ENCODE results near the gene SLC12A8. TPM values are rescaled to one million over a fixed set of nuclear protein-coding genes. Genes with fewer than 3 reads are reported as not detected.

SLC12A8 gene
- total and polyA plus RNA-seq, 2 donors (not counting 1 experiment from before 2014, with no cell fraction given): 15.1 to 19.5 TPM

- Histone ChIP-seq H3K4me3 (replicated peaks in 1 of 4; ENCODE audit: control extremely low read depth in 1 of 4, insufficient read depth in 1 of 4, low read depth in 3 of 4, low read length in 4 of 4) (peak overlapping the region; percentile 65 to 97 (median 84)), H3K9me3 (ENCODE audit: control insufficient read depth, insufficient read depth, low read depth, low read length) (no peaks in the 10 kb centered on the region), H3K9ac (ENCODE audit: insufficient read depth, low read length) (peak overlapping the region; percentile 85), H3K4me1 (ENCODE audit: control insufficient read depth, extremely low read depth, insufficient read depth, low read length) (peaks cover 27% of the 10 kb centered on the region), H3K36me3 (ENCODE audit: control insufficient read depth, insufficient read depth, low read length) (peaks cover 2% of the 10 kb centered on the region), H2AFZ (ENCODE audit: low read length) (no peak overlapping the region), H3K27ac (ENCODE audit: insufficient read depth, low read length) (peak overlapping the region; percentile 87), H4K20me1 (ENCODE audit: control insufficient read depth, extremely low read depth, insufficient read depth, low read length) (no peaks in the 10 kb centered on the region), H3K27me3 (ENCODE audit: control insufficient read depth, insufficient read depth, low read length) (no peaks in the 10 kb centered on the region), H3K4me2 (ENCODE audit: extremely low read depth, insufficient read depth, low read length) (peak overlapping the region; percentile 92), H3K79me2 (ENCODE audit: control insufficient read depth, insufficient read depth, low read length) (peaks cover 50% of the 10 kb centered on the region)
- DNase-seq (ENCODE audit: low read depth in 2 of 2): peak; percentile 53 to 80
- TF ChIP-seq CTCF (conservative IDR thresholded peaks at IDR 0.05 in 1 of 2, IDR thresholded peaks at IDR 0.05 in 1 of 2; ENCODE audit: low read depth in 1 of 2, low read length in 2 of 2) (peak; percentile 17 to 25), EZH2 (IDR thresholded peaks at IDR 0.05; ENCODE audit: low read length, missing control alignments) (no peak)
Measured at GRCh38 chr3:125054449-125055329, 157.9 kb downstream of the SLC12A8 start.

- no peak for DNase-seq (ENCODE audit: low read depth in 2 of 2)
- Histone ChIP-seq H3K36me3 (ENCODE audit: control insufficient read depth, insufficient read depth, low read length) (peaks cover 2% of the 10 kb centered on the region), H4K20me1 (ENCODE audit: control insufficient read depth, extremely low read depth, insufficient read depth, low read length) (no peaks in the 10 kb centered on the region), H3K4me2 (ENCODE audit: extremely low read depth, insufficient read depth, low read length) (peak overlapping the region; percentile 92), H3K9ac (ENCODE audit: insufficient read depth, low read length) (peak overlapping the region; percentile 85), H3K27ac (ENCODE audit: insufficient read depth, low read length) (peak overlapping the region; percentile 87), H3K79me2 (ENCODE audit: control insufficient read depth, insufficient read depth, low read length) (peaks cover 56% of the 10 kb centered on the region), H3K27me3 (ENCODE audit: control insufficient read depth, insufficient read depth, low read length) (no peaks in the 10 kb centered on the region), H3K9me3 (ENCODE audit: control insufficient read depth, insufficient read depth, low read depth, low read length) (no peaks in the 10 kb centered on the region), H3K4me3 (replicated peaks in 1 of 4; ENCODE audit: control extremely low read depth in 1 of 4, insufficient read depth in 1 of 4, low read depth in 3 of 4, low read length in 4 of 4) (peak overlapping the region; percentile 65 to 97 (median 84)), H3K4me1 (ENCODE audit: control insufficient read depth, extremely low read depth, insufficient read depth, low read length) (peaks cover 27% of the 10 kb centered on the region), H2AFZ (ENCODE audit: low read length) (no peak overlapping the region)
- TF ChIP-seq CTCF (conservative IDR thresholded peaks at IDR 0.05 in 1 of 2, IDR thresholded peaks at IDR 0.05 in 1 of 2; ENCODE audit: low read depth in 1 of 2, low read length in 2 of 2) (no peak), EZH2 (IDR thresholded peaks at IDR 0.05; ENCODE audit: low read length, missing control alignments) (no peak)
Measured at GRCh38 chr3:125054062-125054448, 158.5 kb downstream of the SLC12A8 start.

- Histone ChIP-seq H3K9ac (ENCODE audit: insufficient read depth, low read length) (peak overlapping the region; percentile 85), H3K4me3 (replicated peaks in 1 of 4; ENCODE audit: control extremely low read depth in 1 of 4, insufficient read depth in 1 of 4, low read depth in 3 of 4, low read length in 4 of 4) (peak overlapping the region; percentile 65 to 97 (median 84)), H3K9me3 (ENCODE audit: control insufficient read depth, insufficient read depth, low read depth, low read length) (no peaks in the 10 kb centered on the region), H4K20me1 (ENCODE audit: control insufficient read depth, extremely low read depth, insufficient read depth, low read length) (no peaks in the 10 kb centered on the region), H3K27me3 (ENCODE audit: control insufficient read depth, insufficient read depth, low read length) (no peaks in the 10 kb centered on the region), H3K79me2 (ENCODE audit: control insufficient read depth, insufficient read depth, low read length) (peaks cover 64% of the 10 kb centered on the region), H3K36me3 (ENCODE audit: control insufficient read depth, insufficient read depth, low read length) (peaks cover 2% of the 10 kb centered on the region), H2AFZ (ENCODE audit: low read length) (no peak overlapping the region), H3K4me1 (ENCODE audit: control insufficient read depth, extremely low read depth, insufficient read depth, low read length) (peaks cover 27% of the 10 kb centered on the region), H3K4me2 (ENCODE audit: extremely low read depth, insufficient read depth, low read length) (peak overlapping the region; percentile 92), H3K27ac (ENCODE audit: insufficient read depth, low read length) (peak overlapping the region; percentile 87)
- no peak for DNase-seq (ENCODE audit: low read depth in 2 of 2)
- TF ChIP-seq EZH2 (IDR thresholded peaks at IDR 0.05; ENCODE audit: low read length, missing control alignments) (no peak), CTCF (conservative IDR thresholded peaks at IDR 0.05 in 1 of 2, IDR thresholded peaks at IDR 0.05 in 1 of 2; ENCODE audit: low read depth in 1 of 2, low read length in 2 of 2) (no peak)
Measured at GRCh38 chr3:125053304-125053699, 159.2 kb downstream of the SLC12A8 start.
